Mesothelial cell of epicardium (in vitro differentiated cells): ENCODE measurements around the gene KHDRBS2. TPM values are rescaled to one million over a fixed set of nuclear protein-coding genes. Genes with fewer than 3 reads are reported as not detected.

Experiments used
- DNase-seq, 2 experiments: peaks; one replicate each; pipeline ENCODE4 v3.0.0; 2021; ENCODE audit warnings: low spot score in 2 of 2; ENCODE audit not compliant: unreplicated experiment in 2 of 2
- H3K27ac Mint-ChIP-seq: 2 replicates; pipeline ENCODE4 v1.8.0; 2021; ENCODE audit warnings: mixed read lengths
- H3K27me3 Mint-ChIP-seq: 2 replicates; pipeline ENCODE4 v1.8.0; 2021; ENCODE audit warnings: low read depth, mixed read lengths
- H3K36me3 Mint-ChIP-seq: 2 replicates; pipeline ENCODE4 v1.8.0; 2021; ENCODE audit warnings: mixed read lengths
- H3K4me1 Mint-ChIP-seq: 2 replicates; pipeline ENCODE4 v1.8.0; 2021; ENCODE audit warnings: mixed read lengths
- H3K4me3 Mint-ChIP-seq: 2 replicates; pipeline ENCODE4 v1.8.0; 2021; ENCODE audit warnings: mild to moderate bottlenecking, moderate library complexity, mixed read lengths
- H3K9me3 Mint-ChIP-seq: 2 replicates; pipeline ENCODE4 v1.8.0; 2021; ENCODE audit warnings: mixed read lengths
- CTCF ChIP-seq: fragments of 200-600 bp; sonication (generic); IDR thresholded peaks from one replicate; pipeline ENCODE4 v1.5.0; 2021; ENCODE audit warnings: antibody characterized with exemption; ENCODE audit not compliant: unreplicated experiment
- total RNA-seq: library from RNA; stranded (reverse); gene quantifications from 3 replicates; pipeline ENCODE4 v1.2.1, GENCODE V29; 2021

Gene KHDRBS2
- total RNA-seq, 1 donor from 2014 or later: 1.6 TPM

- H3K27me3 Mint-ChIP-seq: no peaks in the 10 kb centered on the region
- TF ChIP-seq CTCF: no peak
- no peaks in the 10 kb centered on the region for H3K4me1 Mint-ChIP-seq
- no peak overlapping the region for H3K4me3 Mint-ChIP-seq
- H3K36me3 Mint-ChIP-seq: no peaks in the 10 kb centered on the region
- H3K9me3 Mint-ChIP-seq: no peaks in the 10 kb centered on the region
- H3K27ac Mint-ChIP-seq: no peak overlapping the region
- no peak for DNase-seq
These were observed 530.3 kb downstream of the KHDRBS2 start for GRCh38 chr6:61755739-61756138.

DNA sequence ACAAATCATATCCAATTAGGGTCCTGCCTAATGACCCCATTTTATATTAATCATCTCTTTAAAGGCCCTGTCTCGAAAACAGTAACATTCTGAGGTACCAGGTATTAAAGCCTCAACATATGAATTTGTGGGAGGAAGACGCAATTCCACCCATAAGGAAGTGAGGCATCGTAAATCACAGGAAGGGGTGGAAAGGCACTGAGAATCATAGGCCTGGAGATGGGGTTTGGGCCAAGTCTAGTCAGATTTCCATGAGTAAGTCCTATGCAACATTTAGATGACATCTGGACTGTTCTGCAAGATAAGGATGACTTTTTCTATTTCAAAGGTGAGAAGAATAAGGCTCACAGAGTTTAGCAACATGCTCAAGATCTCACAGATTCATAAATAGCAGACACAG is 534.0 kb downstream of the KHDRBS2 start:
- no peaks in the 10 kb centered on the region for H3K36me3 Mint-ChIP-seq
- no peaks in the 10 kb centered on the region for H3K27me3 Mint-ChIP-seq
- H3K4me3 Mint-ChIP-seq: no peak overlapping the region

DNA sequence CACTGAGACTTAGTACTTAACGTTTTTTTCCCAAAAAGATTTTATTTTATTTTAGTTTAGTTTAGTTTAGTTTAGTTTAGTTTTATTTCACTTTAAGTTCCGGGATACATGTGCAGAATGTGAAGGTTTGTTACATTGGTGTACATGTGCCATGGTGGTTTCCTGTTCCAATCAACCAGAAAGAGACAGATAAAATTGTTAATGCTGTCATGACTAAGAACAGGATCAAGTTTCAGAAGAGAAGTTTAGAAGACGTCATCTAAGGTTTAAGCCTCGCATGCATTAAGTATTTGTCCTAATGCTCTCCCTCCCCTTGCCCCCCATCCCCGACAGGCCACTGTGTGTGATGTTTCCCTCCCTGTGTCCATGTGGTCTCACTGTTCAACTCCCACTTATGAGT is 540.0 kb downstream of the KHDRBS2 start:
- H3K27ac Mint-ChIP-seq: no peak overlapping the region
- H3K9me3 Mint-ChIP-seq: no peaks in the 10 kb centered on the region
- H3K4me3 Mint-ChIP-seq: no peak overlapping the region
- no peaks in the 10 kb centered on the region for H3K4me1 Mint-ChIP-seq
- TF ChIP-seq CTCF: no peak
- H3K27me3 Mint-ChIP-seq: no peaks in the 10 kb centered on the region
- H3K36me3 Mint-ChIP-seq: no peaks in the 10 kb centered on the region
- DNase-seq: no peak

More for the DNA sequence above, 534.0 kb downstream of the KHDRBS2 start:
- Mint-ChIP-seq H3K27ac (no peak overlapping the region), H3K9me3 (no peaks in the 10 kb centered on the region), H3K4me1 (no peaks in the 10 kb centered on the region)
- DNase-seq: no peak
- TF ChIP-seq CTCF: no peak

- H3K4me3 Mint-ChIP-seq: no peak overlapping the region
- H3K9me3 Mint-ChIP-seq: no peaks in the 10 kb centered on the region
- no peaks in the 10 kb centered on the region for H3K27me3 Mint-ChIP-seq
- no peaks in the 10 kb centered on the region for H3K4me1 Mint-ChIP-seq
- TF ChIP-seq CTCF: no peak
- H3K36me3 Mint-ChIP-seq: no peaks in the 10 kb centered on the region
- no peak overlapping the region for H3K27ac Mint-ChIP-seq
- no peak for DNase-seq
These were observed 574.2 kb downstream of the KHDRBS2 start for GRCh38 chr6:61711849-61712248.

DNA sequence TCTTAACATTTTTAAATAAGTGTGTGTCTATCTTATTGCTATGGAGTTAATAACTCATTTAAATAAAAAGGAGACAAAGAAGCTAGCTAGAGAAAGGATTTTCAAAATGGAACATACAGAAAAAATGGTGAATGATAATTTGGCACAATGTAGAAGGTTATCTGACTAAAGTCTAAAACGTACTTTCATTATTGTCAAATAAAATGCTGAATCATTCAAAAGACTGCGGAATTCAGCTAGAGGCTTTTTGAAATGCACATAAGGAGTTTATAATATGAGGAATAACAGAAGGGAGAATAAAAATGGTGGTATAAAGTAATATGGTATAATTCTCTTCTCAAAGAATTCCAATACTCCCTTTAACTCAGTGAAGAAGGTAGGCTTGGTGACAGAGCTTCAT is 597.9 kb downstream of the KHDRBS2 start:
- TF ChIP-seq CTCF: no peak
- Mint-ChIP-seq H3K9me3 (peaks cover 3% of the 10 kb centered on the region), H3K4me1 (peaks cover 10% of the 10 kb centered on the region), H3K27me3 (no peaks in the 10 kb centered on the region), H3K4me3 (no peak overlapping the region), H3K36me3 (no peaks in the 10 kb centered on the region), H3K27ac (no peak overlapping the region)
- no peak for DNase-seq

DNA sequence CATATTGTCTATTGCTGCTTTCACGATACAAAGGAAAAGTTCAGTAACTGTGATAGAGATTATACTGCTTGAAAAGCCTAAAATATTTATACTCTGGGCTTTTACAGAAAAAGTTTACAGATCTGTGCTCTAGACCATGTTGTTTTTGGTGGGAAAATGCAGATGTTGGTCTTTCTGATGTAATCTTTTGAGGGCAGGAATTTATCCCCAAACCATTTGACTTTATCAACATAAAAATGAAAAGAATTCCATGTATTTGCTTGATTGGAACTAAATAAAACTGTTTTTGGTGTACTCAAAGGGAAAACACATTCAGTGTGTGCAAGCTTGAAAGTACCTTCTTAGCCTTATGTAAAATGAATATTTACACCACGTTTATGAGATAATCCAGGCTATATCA is 603.5 kb downstream of the KHDRBS2 start:
- DNase-seq: no peak
- Mint-ChIP-seq H3K27ac (no peak overlapping the region), H3K27me3 (no peaks in the 10 kb centered on the region), H3K36me3 (no peaks in the 10 kb centered on the region), H3K4me3 (no peak overlapping the region), H3K4me1 (peaks cover 13% of the 10 kb centered on the region), H3K9me3 (no peaks in the 10 kb centered on the region)
- no peak for TF ChIP-seq CTCF
